OCI-LY1 (cell line): Measurements from ENCODE around the gene DNM2.

Experiments used
- CTCF ChIP-seq: fragments of 200-600 bp; sonication (generic), shearing (Covaris generic); IDR thresholded peaks from 2 replicates; pipeline ENCODE4 v1.5.1; 2017; ENCODE audit warnings: mild to moderate bottlenecking, antibody characterized with exemption, low read length, moderate library complexity, mixed read lengths
- EZH2 ChIP-seq: fragments of 200-600 bp; sonication (generic), shearing (Covaris generic); IDR thresholded peaks from 2 replicates; pipeline ENCODE4 v1.8.0; 2017; ENCODE audit warnings: borderline replicate concordance, mixed run types, mild to moderate bottlenecking, antibody characterized with exemption, low read length, moderate library complexity, mixed read lengths

GRCh38 chr19:10836479-10837330 lies 118.8 kb downstream of the DNM2 start:
- no peak for TF ChIP-seq CTCF
- no peak for TF ChIP-seq EZH2
